A673 (cell line): ENCODE results near the gene CYTH3.

ENCODE experiments used
- CTCF ChIP-seq: fragments of 300-800, 200-600 bp; sonication (generic); conservative IDR thresholded peaks from 2 replicates; pipeline ENCODE4 v1.5.1; 2017; ENCODE audit warnings: low read depth, mild to moderate bottlenecking, antibody characterized with exemption, low read length, moderate library complexity, mixed read lengths
- EZH2 ChIP-seq: fragments of 200-600 bp; sonication (generic); IDR thresholded peaks from 2 replicates; pipeline ENCODE4 v1.6.1; 2017; ENCODE audit warnings: borderline replicate concordance, low read depth, mild to moderate bottlenecking, mixed read lengths, antibody characterized with exemption, low read length; ENCODE audit not compliant: poor library complexity, severe bottlenecking

GRCh38 chr7:6305330-6305729 is 32.9 kb upstream of the CYTH3 start:
- TF ChIP-seq EZH2: no peak
- no peak for TF ChIP-seq CTCF
